ENCODE data around the gene SNU13. TPM values are rescaled to one million over a fixed set of nuclear protein-coding genes. Genes with fewer than 3 reads are reported as not detected.
"Not testable (repeated sequence)": the region's sequence is repeated elsewhere in the genome, so short reads cannot be mapped to it uniquely, and the experiment has no call there.

Gene SNU13
- polyA plus RNA-seq, 4 donors, result 82.1 to 149 (median 113) TPM

- DNase-seq (no peak), FAIRE-seq (no peak)
- H3K27me3 ChIP-seq (ENCODE audit: control insufficient read depth in 3 of 3, insufficient read depth in 3 of 3, low read length in 3 of 3), result no peaks in the 10 kb centered on the region
- 91 to 94% (median 92%) methylated on average over 4 of the region's 4 CpGs for WGBS, 3 donors
- H3K27ac ChIP-seq (ENCODE audit: low read depth in 1 of 3, low read length in 2 of 3), result no peak overlapping the region
- H3K36me3 ChIP-seq (ENCODE audit: control insufficient read depth in 3 of 3, insufficient read depth in 2 of 3, low read depth in 1 of 3, low read length in 3 of 3), result peaks cover 13 to 56% (median 14%) of the 10 kb centered on the region in 3 donors
- no peak overlapping the region for H3K4me3 ChIP-seq (ENCODE audit: low read depth in 1 of 3, low read length in 3 of 3)
- no peaks in the 10 kb centered on the region for H3K4me1 ChIP-seq (ENCODE audit: control insufficient read depth in 3 of 3, insufficient read depth in 2 of 3, low read depth in 1 of 3, low read length in 2 of 3)
- no peaks in the 10 kb centered on the region for H3K9me3 ChIP-seq (ENCODE audit: control insufficient read depth in 2 of 2, insufficient read depth in 1 of 2, low read depth in 1 of 2, low read length in 1 of 2)
Observed at GRCh38 chr22:41676134-41676533, 12.5 kb downstream of the SNU13 start.

GRCh38 chr22:41674846-41675340 is 13.8 kb downstream of the SNU13 start:
- FAIRE-seq (no peak), DNase-seq (no peak)
- WGBS, 3 donors, result 86 to 92% (median 90%) methylated on average over 12 of the region's 12 CpGs
- Histone ChIP-seq H3K36me3 (ENCODE audit: control insufficient read depth in 3 of 3, insufficient read depth in 2 of 3, low read depth in 1 of 3, low read length in 3 of 3) (peaks cover 10 to 52% (median 13%) of the 10 kb centered on the region in 3 donors), H3K9me3 (ENCODE audit: control insufficient read depth in 2 of 2, insufficient read depth in 1 of 2, low read depth in 1 of 2, low read length in 1 of 2) (no peaks in the 10 kb centered on the region), H3K27ac (ENCODE audit: low read depth in 1 of 3, low read length in 2 of 3) (no peak overlapping the region), H3K4me1 (ENCODE audit: control insufficient read depth in 3 of 3, insufficient read depth in 2 of 3, low read depth in 1 of 3, low read length in 2 of 3) (no peaks in the 10 kb centered on the region), H3K4me3 (ENCODE audit: low read depth in 1 of 3, low read length in 3 of 3) (no peak overlapping the region), H3K27me3 (ENCODE audit: control insufficient read depth in 3 of 3, insufficient read depth in 3 of 3, low read length in 3 of 3) (no peaks in the 10 kb centered on the region)

GRCh38 chr22:41672780-41673509 is 15.7 kb downstream of the SNU13 start:
- Histone ChIP-seq H3K4me3 (ENCODE audit: low read depth in 1 of 3, low read length in 3 of 3) (no peak overlapping the region), H3K27ac (ENCODE audit: low read depth in 1 of 3, low read length in 2 of 3) (no peak overlapping the region), H3K27me3 (ENCODE audit: control insufficient read depth in 3 of 3, insufficient read depth in 3 of 3, low read length in 3 of 3) (no peaks in the 10 kb centered on the region), H3K4me1 (ENCODE audit: control insufficient read depth in 3 of 3, insufficient read depth in 2 of 3, low read depth in 1 of 3, low read length in 2 of 3) (no peaks in the 10 kb centered on the region), H3K9me3 (ENCODE audit: control insufficient read depth in 2 of 2, insufficient read depth in 1 of 2, low read depth in 1 of 2, low read length in 1 of 2) (no peaks in the 10 kb centered on the region), H3K36me3 (ENCODE audit: control insufficient read depth in 3 of 3, insufficient read depth in 2 of 3, low read depth in 1 of 3, low read length in 3 of 3) (peaks cover 6 to 44% (median 8%) of the 10 kb centered on the region in 3 donors)
- DNase-seq, result no peak
- no peak for FAIRE-seq
- 71 to 77% (median 74%) methylated on average over 6 of the region's 6 CpGs for WGBS, 3 donors

GRCh38 chr22:41672096-41672495 is 16.6 kb downstream of the SNU13 start:
- not testable (repeated sequence) for FAIRE-seq; DNase-seq; H3K27me3 ChIP-seq (ENCODE audit: control insufficient read depth in 3 of 3, insufficient read depth in 3 of 3, low read length in 3 of 3); H3K27ac ChIP-seq (ENCODE audit: low read depth in 1 of 3, low read length in 2 of 3); H3K4me1 ChIP-seq (ENCODE audit: control insufficient read depth in 3 of 3, insufficient read depth in 2 of 3, low read depth in 1 of 3, low read length in 2 of 3); H3K9me3 ChIP-seq (ENCODE audit: control insufficient read depth in 2 of 2, insufficient read depth in 1 of 2, low read depth in 1 of 2, low read length in 1 of 2); H3K4me3 ChIP-seq (ENCODE audit: low read depth in 1 of 3, low read length in 3 of 3)
- 83 to 88% (median 87%) methylated on average over 10 of the region's 10 CpGs for WGBS, 3 donors
- peaks cover 6 to 42% (median 8%) of the 10 kb centered on the region in 3 donors for H3K36me3 ChIP-seq (ENCODE audit: control insufficient read depth in 3 of 3, insufficient read depth in 2 of 3, low read depth in 1 of 3, low read length in 3 of 3)

- Histone ChIP-seq H3K27ac (ENCODE audit: low read depth in 1 of 3, low read length in 2 of 3) (no peak overlapping the region), H3K36me3 (ENCODE audit: control insufficient read depth in 3 of 3, insufficient read depth in 2 of 3, low read depth in 1 of 3, low read length in 3 of 3) (peaks cover 4 to 35% (median 8%) of the 10 kb centered on the region in 3 donors)
Observed at GRCh38 chr22:41668971-41669911, 19.4 kb downstream of the SNU13 start.

GRCh38 chr22:41664951-41665350 is 23.7 kb downstream of the SNU13 start:
- DNase-seq, result no peak
- Histone ChIP-seq H3K36me3 (ENCODE audit: control insufficient read depth in 3 of 3, insufficient read depth in 2 of 3, low read depth in 1 of 3, low read length in 3 of 3) (peaks cover 14 to 41% (median 20%) of the 10 kb centered on the region in 3 donors), H3K4me3 (ENCODE audit: low read depth in 1 of 3, low read length in 3 of 3) (no peak overlapping the region), H3K4me1 (ENCODE audit: control insufficient read depth in 3 of 3, insufficient read depth in 2 of 3, low read depth in 1 of 3, low read length in 2 of 3) (no peaks in the 10 kb centered on the region), H3K27me3 (ENCODE audit: control insufficient read depth in 3 of 3, insufficient read depth in 3 of 3, low read length in 3 of 3) (no peaks in the 10 kb centered on the region), H3K9me3 (ENCODE audit: control insufficient read depth in 2 of 2, insufficient read depth in 1 of 2, low read depth in 1 of 2, low read length in 1 of 2) (no peaks in the 10 kb centered on the region), H3K27ac (ENCODE audit: low read depth in 1 of 3, low read length in 2 of 3) (peak overlapping the region in 1 of 3 donors; percentile 23)
- FAIRE-seq, result no peak
- 77 to 81% (median 77%) methylated on average over 3 of the region's 3 CpGs for WGBS, 3 donors

More at GRCh38 chr22:41668971-41669911, 19.4 kb downstream of the SNU13 start:
- H3K4me1 ChIP-seq (ENCODE audit: control insufficient read depth in 3 of 3, insufficient read depth in 2 of 3, low read depth in 1 of 3, low read length in 2 of 3), result no peaks in the 10 kb centered on the region
- no peak overlapping the region for H3K4me3 ChIP-seq (ENCODE audit: low read depth in 1 of 3, low read length in 3 of 3)
- H3K27me3 ChIP-seq (ENCODE audit: control insufficient read depth in 3 of 3, insufficient read depth in 3 of 3, low read length in 3 of 3), result no peaks in the 10 kb centered on the region
- FAIRE-seq, result no peak
- DNase-seq, result no peak
- WGBS, 3 donors, result 85 to 92% (median 87%) methylated on average over 21 of the region's 21 CpGs
- H3K9me3 ChIP-seq (ENCODE audit: control insufficient read depth in 2 of 2, insufficient read depth in 1 of 2, low read depth in 1 of 2, low read length in 1 of 2), result no peaks in the 10 kb centered on the region

GRCh38 chr22:41664490-41664889 is 24.2 kb downstream of the SNU13 start:
- Histone ChIP-seq H3K9me3 (ENCODE audit: control insufficient read depth in 2 of 2, insufficient read depth in 1 of 2, low read depth in 1 of 2, low read length in 1 of 2) (no peaks in the 10 kb centered on the region), H3K27ac (ENCODE audit: low read depth in 1 of 3, low read length in 2 of 3) (no peak overlapping the region), H3K4me3 (ENCODE audit: low read depth in 1 of 3, low read length in 3 of 3) (no peak overlapping the region), H3K36me3 (ENCODE audit: control insufficient read depth in 3 of 3, insufficient read depth in 2 of 3, low read depth in 1 of 3, low read length in 3 of 3) (peaks cover 16 to 44% (median 24%) of the 10 kb centered on the region in 3 donors), H3K4me1 (ENCODE audit: control insufficient read depth in 3 of 3, insufficient read depth in 2 of 3, low read depth in 1 of 3, low read length in 2 of 3) (no peaks in the 10 kb centered on the region), H3K27me3 (ENCODE audit: control insufficient read depth in 3 of 3, insufficient read depth in 3 of 3, low read length in 3 of 3) (no peaks in the 10 kb centered on the region)
- FAIRE-seq (no peak), DNase-seq (no peak)

GRCh38 chr22:41663594-41663993 is 25.1 kb downstream of the SNU13 start:
- not testable (repeated sequence) for H3K9me3 ChIP-seq (ENCODE audit: control insufficient read depth in 2 of 2, insufficient read depth in 1 of 2, low read depth in 1 of 2, low read length in 1 of 2); H3K4me3 ChIP-seq (ENCODE audit: low read depth in 1 of 3, low read length in 3 of 3); H3K4me1 ChIP-seq (ENCODE audit: control insufficient read depth in 3 of 3, insufficient read depth in 2 of 3, low read depth in 1 of 3, low read length in 2 of 3); DNase-seq; H3K27ac ChIP-seq (ENCODE audit: low read depth in 1 of 3, low read length in 2 of 3); FAIRE-seq; H3K27me3 ChIP-seq (ENCODE audit: control insufficient read depth in 3 of 3, insufficient read depth in 3 of 3, low read length in 3 of 3)
- peaks cover 19 to 52% (median 24%) of the 10 kb centered on the region in 3 donors for H3K36me3 ChIP-seq (ENCODE audit: control insufficient read depth in 3 of 3, insufficient read depth in 2 of 3, low read depth in 1 of 3, low read length in 3 of 3)
- 83 to 95% (median 93%) methylated on average over 7 to 9 of the region's 9 CpGs for WGBS, 3 donors

All from small intestine (tissue), 7 donors.